DMS79 treated with DMSO at 0.1 percent for 48 hours (cell line): ENCODE results near the gene IL17RD.

Experiments
- DNase-seq: peaks from one replicate; lab custom pipeline; 2025; lab: John Stamatoyannopoulos, UW

The IL17RD gene

DNA sequence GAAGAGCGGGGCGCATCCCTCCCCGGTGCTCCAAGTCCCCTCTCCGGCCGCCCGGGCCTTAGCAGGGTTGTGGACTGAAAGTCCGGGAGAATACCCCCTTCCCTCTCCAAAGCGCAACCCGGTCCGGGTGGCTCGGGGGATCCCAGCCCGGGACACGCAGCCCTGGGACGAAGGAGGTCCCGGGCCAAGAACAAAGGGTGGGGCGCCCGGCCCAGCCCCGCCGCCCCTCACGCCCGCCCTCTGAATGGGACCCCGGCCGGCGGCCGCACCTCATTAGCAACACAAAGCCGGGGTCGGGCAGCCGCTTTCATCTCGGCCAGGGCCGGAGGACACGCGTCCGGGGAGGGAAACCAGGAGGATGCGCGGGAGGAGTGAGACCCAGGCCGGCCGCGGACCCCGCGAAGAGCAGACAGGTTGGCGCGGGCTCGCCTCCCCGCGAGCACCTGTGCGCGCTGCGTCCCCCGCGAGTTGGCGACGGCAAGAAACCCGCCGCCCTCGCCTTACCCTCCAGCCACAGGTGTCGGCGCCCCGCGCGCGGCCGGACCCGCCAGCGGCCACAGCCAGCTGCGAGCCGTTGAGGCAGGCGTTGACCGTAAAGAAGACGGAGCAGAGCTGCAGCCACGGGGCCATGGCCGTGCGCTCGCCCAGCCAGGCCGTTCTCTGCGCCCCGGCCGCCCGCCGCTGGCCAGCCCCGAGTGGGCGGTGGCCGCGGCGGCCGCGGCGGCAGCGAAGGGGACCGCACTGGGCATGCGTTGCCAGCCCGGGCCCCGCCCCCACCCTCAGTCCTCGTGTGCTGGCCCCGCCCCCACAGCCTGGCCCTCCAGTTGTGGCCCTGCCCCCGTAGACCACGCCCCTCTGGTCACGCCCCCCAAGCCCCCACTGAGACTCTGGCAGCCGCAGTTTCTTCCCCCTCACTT, at the start of gene IL17RD:
Gene IL17RD (minus strand): TSS at position 697 of the 917 bp plus-strand sequence. CDS start 67 bp downstream, at position 630.
- DNase-seq, result peak; percentile 15

DNA sequence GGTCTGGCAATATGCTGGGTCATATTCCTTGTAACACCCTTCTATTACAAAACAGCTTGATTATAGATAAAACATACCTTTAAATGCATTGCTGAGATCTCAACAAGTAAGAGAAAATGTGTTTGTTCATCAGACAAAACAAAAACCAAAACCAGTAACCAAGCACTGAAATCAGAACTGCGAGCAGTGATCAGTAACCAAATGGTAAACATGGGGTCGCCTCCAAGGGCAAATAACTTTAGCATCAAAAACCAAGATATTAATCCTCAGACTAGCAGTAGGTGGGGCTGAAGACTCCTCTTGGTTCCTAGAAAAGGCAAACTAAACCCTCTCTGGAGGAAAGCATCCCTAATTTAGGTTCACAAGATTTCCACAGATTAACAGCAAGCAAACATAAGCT, 41.3 kb upstream of the IL17RD start:
- no peak for DNase-seq

DNA sequence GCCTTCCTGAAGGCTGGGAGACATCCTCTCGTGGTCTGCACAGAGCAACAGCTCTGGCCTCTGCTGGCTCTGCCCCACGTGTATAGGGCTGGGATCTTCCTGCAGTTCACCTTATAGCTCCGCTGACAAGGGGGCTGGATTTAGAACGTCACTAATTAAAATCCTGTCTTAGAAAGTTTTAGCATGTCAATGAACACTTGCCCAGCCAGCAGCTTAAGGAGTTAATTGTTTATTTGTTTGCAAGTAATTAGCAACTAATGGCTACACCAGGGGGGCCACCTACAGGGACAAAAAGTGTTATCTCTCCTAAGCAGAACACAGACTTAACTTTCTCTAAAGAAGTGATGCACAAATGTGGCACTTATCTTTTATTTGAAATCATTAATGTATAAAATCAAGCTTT, 34.7 kb upstream of the IL17RD start, which contains the start of gene HESX1:
Gene HESX1 (minus strand): TSS at position 84 of the 403 bp plus-strand sequence. CDS start 60 bp downstream, at position 24.
- DNase-seq, result no peak

DNA sequence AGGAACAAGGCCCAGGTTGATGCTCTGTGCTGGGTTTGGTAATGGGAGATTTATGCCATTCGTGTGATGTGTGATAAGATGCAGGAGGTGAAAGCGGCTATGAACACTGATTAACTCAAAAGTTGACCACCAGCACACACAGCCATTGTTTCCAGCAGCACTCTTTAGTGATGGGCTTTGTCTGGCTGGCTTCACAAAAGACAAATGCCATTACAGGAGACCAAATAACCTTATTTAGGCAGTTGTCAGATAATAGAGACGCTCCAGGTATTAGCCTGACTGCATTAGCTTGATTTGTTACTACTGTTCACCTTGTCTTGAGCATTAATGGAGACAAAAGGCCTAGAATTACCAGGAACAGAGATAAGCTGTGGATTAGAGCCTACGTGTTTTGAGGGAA, 29.5 kb upstream of the IL17RD start:
- DNase-seq, result no peak

DNA sequence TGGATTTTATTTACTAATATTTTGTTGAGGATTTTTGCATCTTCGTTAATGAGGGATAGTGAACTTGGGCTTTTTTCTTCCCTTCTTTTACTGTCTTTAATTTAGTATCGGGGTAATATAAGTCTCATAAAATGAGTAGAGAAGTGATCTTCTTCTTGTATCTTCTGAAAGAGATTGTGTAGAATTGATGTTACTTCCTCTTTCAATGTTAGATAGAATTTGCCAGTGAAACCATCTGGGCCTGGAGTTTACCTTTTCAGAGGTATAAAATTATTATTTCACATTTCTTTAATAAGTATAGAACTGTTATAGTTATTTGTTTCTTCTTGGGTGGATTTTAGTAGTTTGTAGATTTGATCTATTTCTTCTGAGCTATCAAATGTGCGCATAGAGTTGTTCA, 26.9 kb upstream of the IL17RD start:
- DNase-seq, result no peak

DNA sequence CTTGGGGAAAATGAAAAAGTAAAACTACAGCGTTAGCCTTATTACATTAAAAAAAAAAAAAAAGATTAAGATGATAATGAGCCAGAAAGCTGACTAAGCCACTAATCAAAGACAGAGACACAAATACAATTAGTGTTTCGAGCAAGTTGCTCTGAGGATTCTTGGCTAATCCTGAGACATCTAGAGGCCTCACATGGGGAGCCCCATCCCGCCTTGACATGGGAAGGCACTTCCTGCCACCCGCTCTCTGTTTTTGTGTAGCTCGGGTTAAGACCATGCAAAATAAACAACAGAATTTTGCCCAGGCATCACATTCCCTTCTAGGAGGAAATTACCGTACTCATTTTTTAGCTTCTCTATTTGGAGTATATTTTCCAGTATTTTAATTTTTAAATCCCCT, 19.4 kb upstream of the IL17RD start:
- DNase-seq, result no peak

DNA sequence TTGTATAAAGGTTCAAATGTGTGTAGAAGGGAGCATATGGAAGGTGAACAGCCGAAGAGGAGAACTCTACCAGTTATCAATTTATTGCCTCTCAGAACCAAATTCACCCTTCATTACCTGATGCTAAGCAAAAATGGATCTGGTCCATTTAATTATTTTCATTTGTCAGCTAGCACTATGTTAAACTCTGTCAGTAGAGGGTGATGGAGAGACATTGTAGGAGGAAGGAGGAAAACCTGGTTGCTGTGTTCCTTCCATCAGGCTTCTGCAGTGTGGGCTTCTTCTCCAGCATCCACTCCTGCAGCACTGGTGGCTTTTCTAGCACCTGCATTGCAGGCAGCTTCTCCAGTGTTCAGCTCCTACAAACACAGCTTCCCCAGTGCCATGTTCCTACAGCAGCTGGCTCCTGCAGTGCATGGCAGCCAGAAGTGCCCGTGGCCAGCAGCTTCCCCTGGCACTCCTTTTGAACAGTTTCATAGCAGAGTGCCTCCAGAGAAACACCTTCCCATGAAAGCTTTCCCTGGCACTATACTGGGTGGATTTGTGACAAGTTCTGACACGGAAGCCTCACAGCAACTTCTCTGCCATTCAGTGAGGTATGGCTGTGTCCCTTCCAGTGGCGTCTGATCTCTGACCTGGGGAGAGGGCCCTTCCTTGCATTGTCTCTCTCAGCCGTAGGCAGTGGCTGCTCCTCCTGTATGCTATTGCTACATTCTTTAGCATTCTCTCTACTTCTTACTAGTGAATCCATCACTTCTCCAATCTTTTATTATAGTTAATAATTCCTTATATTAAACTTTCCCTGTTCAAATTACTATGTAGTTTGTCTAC, 14.6 kb upstream of the IL17RD start:
- no peak for DNase-seq

DNA sequence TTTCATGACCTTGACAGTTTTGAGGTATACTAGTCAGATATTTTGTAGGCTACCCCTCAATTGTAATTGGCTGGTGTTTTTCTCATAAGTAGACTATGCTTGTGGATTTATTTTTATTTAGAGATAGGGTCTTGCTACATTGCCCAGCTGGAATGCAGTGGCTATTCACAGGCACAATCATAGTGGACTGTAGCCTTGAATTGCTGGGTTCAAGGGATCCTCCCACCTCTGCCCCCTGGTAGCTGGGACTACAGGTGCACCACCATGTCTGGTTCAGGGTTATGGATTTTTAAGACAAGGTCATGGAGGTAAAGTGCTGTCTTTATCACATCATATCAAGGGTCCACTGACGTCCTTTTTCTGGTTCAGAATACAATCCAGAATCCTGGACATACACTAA, 10.9 kb upstream of the IL17RD start:
- no peak for DNase-seq

DNA sequence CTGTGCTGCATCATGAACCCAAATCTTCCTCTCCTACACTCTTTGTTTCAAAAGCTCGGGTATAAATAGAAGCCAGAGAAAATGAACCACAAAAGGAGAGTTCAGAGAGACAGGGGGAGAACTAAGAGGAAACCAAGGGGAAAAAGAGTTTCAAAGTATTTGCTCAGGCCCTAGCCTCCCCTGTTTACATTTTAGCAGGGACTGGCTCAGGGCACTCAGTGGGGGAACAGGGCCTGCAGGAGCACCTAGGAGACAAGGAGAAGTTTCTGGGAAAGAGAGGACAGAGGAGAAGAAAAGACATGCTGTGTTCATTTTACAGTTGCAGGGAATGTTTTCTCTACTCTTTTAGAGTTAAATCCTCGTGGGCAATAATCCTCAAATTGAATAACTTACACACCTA, 8.5 kb upstream of the IL17RD start:
- DNase-seq, result no peak

DNA sequence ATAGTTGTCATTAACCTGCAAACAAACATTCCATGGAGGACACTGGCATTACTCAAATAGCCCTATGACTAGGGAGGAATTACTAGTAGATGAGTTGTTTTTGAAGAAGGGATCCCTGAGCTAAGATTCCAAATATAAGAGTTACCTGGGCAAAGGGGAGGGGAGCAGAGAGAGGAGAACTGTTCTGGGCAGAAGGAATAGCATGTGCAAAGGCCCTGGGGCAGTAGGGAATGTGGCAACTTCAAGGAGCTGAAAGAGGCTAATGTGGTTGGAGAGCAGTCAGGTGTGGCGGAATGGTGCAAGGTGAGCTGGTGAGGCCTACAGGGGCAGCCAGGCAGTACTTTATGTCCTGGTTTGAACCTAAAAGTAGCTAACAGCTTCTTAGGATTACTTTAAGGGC, 5.8 kb upstream of the IL17RD start:
- DNase-seq, result no peak

DNA sequence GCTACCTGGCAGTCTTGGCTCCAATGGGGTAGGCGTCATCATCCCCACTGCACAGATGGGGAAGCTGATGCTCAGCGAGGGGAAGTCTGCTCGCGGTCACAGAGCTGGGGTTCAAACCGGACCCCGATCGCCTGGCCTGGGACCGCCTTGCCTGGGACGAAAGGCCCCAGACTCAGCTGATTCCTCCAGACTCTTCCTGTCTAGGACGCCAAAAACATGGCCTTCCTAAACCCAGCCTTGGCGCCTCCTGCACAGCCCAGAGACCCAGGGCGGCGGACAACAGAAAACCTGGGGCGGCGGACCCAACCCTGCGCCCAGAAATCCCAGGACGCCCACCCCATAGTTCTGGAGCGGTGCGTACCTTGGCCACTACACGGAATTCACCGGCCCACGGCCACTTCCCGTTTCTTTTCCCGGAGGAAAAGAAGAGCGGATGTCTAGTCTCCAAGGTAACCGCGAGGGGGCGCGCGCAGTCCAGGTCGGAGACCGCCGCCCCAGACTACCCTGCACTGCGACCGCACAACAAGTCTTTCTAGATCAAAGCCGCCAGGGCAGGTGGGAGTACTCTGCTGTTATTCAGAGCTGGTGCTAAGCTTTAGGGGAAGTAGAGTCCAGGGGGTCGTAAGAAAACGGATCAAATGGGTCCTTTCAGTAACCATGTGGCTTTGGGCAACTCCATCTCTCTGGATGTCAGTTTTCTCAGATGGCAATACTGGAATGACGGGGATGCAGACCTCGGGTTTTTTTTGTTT, 4.9 kb upstream of the IL17RD start:
- DNase-seq, result peak; percentile 61

DNA sequence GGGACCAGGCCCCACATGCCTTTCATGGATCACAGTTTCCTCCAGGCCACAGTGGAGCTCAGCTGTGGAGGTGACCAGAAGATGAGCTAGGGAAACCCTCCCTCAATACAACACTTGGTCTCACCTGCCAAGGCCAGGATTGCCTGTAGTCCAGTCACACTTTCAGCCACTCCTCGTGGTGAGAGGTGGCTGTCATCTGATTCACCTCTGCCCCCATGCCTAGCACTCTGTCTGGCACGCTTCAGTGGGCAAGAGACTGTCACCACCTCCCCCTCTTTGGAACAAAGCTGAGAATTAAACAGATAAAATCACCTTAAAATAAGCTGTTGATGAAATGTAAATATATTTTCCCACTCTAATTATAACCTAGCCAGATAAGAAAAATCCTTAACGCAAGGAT, 4.0 kb upstream of the IL17RD start:
- no peak for DNase-seq

DNA sequence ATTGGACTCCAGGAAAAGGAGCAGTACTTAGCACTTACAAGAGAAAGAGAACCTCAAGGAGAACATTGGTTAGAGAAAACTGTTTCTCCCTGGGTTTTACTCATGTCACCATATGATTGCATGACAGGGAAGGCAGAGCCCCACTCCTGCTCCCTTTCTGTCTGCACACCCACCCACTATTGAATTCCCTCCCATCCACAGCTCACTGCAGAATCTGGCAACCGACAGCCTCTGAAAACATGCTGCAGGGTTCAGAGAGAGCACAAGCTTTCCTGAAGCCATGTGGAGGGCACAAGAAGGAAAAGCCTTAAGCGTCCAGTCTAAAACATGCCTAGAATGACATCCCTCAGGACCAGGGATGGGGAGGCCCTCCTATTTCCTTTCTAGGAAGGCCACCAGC, 3.0 kb upstream of the IL17RD start:
- DNase-seq, result no peak

DNA sequence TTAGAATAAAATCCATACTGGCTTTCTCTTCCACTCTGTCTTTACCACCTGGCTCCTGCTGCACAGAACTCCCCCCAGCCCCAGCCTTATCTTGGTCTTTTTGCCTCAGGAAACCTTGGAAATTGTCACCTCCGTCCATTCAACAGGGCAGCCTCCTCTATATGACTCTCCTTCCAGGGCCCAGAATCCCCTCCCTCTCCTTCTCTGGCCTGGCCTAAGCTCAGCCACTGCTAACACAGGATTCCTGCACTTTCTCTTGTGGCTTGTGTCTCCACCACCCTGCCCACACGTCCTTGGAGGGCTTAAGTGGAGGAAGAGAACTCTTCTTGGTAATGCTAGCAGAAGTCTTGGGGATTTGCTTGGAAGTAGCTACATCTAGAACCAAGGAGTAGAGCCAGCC, 1.5 kb upstream of the IL17RD start:
- DNase-seq, result no peak

DNA sequence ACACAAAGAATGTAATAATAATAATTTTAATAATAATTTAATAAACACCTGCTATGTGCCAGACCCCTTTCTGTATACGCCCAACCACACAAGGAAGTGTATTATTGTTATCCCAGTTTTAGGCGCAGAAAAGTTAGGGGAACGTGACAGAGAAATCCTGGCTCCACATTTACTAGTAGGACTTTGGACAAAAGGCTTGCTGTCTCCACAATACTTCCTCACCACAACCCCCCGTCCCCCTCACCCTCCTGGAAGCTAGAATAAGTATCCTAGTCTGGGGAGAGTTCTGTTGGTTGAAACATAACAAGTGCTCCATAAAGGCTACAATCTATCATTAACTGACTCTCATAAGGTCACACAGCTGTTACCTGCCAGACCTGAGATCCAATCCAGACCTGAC, 488 bp upstream of the IL17RD start:
- no peak for DNase-seq

DNA sequence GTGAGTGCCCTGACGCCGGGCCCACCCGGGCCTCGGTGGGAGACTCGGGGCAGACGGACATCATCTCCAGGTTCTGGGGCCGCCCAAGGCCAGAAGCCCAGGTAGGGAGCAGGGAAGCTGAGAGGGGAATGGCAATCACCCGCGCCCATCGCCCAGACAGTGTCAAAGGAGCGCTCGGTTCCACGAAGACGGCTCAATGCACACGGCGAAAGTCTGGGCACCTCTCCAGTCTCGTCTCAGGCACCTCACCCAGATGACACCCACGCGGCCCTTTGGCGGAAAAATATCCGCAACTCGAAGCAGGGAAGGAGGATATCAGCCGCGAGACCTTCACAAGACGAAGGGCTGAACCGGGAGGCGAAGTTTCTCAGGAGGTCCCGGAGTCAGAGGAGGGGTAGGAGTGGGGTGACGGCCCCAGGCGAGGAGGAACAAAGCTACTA, 916 bp downstream of the IL17RD start:
- no peak for DNase-seq

DNA sequence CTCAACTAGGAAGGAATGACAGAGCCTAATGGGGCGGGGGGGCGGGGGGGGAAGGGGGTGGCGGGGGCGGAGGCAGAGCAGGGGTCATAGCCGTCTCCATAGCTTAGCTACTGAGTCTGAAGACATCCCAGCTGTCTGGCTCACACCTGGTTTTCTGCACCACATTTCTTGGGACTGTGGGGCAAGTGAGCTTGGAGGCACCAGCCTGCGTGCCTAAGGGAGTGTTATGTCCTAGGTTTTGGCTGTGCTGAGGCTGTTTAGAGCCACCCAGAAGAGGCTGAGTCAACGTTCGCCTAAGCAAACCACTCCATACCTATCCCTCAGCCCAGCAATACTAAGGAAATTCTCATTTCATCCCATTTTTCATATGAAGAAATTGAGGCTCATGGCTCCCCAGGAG, 1.4 kb downstream of the IL17RD start:
- no peak for DNase-seq

DNA sequence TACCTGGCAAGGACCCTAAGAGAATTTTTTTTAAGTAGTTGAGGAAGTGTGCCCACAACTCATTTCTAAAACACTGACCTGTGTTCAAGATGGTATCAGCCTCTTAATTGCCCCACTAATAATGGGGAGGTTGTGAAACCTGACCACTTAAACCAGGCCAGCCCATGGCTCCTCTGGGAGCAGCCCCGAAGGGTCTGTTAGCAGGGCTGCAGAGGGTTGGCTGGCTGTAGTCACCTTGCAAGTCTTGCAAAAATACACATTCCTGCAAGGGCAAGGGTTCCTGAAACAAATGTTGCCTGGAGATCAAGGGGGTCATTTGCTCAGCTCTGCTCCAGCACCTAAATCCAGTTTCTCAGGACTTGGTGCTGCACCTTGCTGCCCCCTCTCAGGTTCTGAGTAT, 3.2 kb downstream of the IL17RD start:
- DNase-seq, result no peak

DNA sequence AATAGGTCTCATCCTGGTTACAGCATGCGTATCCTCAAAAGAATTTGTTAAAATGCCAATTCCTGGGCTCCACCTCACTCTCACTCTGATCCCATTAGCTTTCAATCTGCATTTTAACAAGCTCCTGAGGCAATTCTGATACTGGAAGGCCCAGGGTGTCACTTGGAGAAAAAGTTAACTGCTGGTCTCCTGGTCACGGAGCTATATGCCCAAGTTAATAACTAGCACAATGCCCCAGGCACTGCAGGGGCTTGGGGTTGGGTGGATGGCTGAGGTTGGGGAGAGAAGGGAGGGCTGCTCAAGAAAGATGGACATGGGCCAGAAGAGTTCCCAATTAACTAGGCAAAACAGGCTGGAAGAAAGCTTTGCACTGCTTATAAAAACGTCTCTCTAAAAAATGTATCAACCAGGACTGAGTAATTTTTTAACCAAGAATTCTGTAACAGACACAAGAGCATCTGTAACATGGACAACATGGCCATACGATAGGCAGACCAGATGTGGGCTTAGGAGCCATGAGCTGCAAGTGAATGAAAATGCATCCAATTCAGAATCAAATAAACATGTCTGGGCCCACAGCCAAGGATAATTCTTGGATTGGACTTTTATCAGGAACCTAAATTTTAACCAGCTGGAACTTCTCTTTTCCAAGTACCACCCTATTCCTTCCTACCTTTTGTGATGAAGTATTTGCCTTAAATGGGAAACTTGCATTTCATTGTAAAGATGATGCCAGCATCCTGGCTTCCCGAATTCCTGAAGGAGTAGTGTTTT, 4.2 kb downstream of the IL17RD start:
- DNase-seq, result no peak

DNA sequence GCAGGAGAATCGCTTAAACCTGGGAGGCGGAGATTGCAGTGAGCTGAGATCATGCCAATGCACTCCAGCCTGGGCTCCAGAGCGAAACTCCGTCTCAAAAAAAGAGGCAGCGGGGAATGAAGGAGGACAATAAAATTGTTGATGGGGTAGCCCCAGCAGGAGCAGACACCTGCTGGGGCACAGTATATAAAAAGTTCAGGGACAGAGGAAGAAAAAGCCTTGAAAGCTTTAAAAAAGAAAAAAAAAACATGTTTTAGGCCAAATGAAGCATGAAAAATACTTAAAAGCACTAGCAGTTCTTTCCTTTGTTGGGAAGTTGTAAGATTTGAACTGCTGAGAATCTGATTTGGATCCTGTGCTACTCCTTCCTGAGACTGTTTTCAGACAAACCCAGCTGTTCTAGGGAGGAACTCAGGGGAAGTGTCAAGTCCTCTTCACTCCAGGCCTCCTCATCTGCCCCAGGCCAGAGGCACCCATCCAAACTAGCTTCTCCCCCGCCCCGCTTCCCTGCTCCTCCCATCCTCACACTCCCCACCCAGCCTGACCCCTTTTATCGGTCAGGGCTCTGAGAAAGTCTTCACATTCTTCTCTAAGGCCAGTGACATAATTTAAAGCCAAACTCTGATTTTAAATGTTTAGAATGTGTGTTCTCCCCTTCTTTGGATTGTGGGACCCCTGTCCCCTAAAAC, 4.9 kb downstream of the IL17RD start:
- DNase-seq, result no peak
